GM06990 (cell line): ENCODE data around the gene GNG12.

Experiments used
- DNase-seq: peaks from one replicate; pipeline ENCODE4 v3.0.0-alpha.2; 2011; ENCODE audit not compliant: insufficient read length; ENCODE audit errors: extremely low read depth
- H3K27me3 ChIP-seq: replicated peaks from 2 replicates; pipeline ENCODE4 v1.6.0; 2011; ENCODE audit warnings: low read length; ENCODE audit not compliant: control insufficient read depth, insufficient read depth
- H3K36me3 ChIP-seq: 2 replicates; pipeline ENCODE4 v1.5.1; 2011; ENCODE audit warnings: low read length; ENCODE audit not compliant: control insufficient read depth, insufficient read depth
- H3K4me3 ChIP-seq: replicated peaks from 2 replicates; pipeline ENCODE4 v1.5.1; 2011; ENCODE audit warnings: low read depth, mild to moderate bottlenecking, control low read depth, low read length
- CTCF ChIP-seq: IDR thresholded peaks from 2 replicates; pipeline ENCODE4 v1.5.1; 2011; ENCODE audit warnings: low read length, control low read depth, mild to moderate bottlenecking, inconsistent platforms; ENCODE audit not compliant: insufficient read depth, poor library complexity, severe bottlenecking

Gene GNG12

GRCh38 chr1:67737875-67738274 lies 95.4 kb downstream of the GNG12 start:
- Histone ChIP-seq H3K36me3 (no peaks in the 10 kb centered on the region), H3K27me3 (no peaks in the 10 kb centered on the region), H3K4me3 (no peak overlapping the region)
- DNase-seq = no peak
- TF ChIP-seq CTCF = no peak

DNA sequence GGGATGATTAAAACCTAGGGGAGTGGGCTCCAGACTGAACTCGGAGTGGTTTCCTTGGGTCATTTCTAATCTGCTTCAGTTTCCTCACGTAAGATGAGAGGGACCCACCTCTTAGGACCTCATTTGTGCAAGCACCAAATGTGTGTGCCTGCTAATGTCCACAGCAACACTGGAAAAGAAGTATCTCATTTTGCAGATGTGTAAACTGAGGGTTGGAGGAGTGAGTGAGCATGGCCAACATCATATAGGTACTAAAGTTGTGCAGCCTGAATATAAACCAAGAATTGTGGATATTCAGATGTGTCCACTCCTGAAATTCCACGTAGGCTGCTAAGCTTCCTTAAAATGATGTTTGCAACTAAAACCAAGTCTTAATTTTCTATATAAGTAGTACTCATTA lies 96.5 kb downstream of the GNG12 start:
- DNase-seq = no peak
- no peak for TF ChIP-seq CTCF
- H3K4me3 ChIP-seq = no peak overlapping the region
- H3K27me3 ChIP-seq = no peaks in the 10 kb centered on the region
- no peaks in the 10 kb centered on the region for H3K36me3 ChIP-seq

DNA sequence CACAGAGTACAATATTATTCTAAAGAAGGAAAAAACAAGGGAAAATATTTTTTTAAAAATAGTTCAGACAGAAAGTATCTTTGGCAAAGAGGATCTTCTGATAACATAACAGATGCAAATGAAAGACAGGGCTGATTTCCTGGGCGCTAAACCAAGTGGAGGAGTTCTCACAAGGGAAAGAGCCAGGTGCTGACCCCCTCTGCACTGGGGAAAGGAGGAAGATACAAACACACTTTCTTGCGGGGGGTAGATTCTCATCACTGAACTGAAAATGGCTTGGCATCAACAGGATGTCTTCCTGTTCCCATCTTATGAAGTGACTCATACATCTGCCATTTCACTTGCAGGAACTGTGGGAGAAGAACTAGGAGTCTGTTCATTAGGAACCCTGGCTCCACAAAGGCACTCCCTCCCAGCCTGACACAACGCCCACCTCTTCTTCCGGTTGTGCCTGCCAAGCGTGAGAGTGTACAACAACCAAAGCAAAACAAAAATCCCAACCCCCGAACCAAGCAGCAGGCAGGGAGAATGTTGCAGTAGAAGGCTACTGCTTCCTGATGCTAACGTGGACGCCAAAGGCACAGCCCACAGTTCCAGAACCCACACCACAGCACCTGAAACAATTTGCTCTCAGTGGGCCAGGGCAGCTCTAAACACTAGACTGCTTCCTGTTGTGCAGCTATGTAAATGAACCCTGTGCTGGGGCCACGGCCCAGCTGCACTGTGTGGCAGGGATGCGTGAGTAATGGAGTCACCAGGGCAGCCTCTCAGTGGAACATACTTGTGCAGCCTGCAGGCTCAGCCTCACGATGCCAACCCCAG lies 97.2 kb downstream of the GNG12 start:
- H3K4me3 ChIP-seq = peak overlapping the region; percentile 33
- TF ChIP-seq CTCF = no peak
- no peaks in the 10 kb centered on the region for H3K27me3 ChIP-seq
- DNase-seq = peak; percentile 73
- H3K36me3 ChIP-seq = no peaks in the 10 kb centered on the region

DNA sequence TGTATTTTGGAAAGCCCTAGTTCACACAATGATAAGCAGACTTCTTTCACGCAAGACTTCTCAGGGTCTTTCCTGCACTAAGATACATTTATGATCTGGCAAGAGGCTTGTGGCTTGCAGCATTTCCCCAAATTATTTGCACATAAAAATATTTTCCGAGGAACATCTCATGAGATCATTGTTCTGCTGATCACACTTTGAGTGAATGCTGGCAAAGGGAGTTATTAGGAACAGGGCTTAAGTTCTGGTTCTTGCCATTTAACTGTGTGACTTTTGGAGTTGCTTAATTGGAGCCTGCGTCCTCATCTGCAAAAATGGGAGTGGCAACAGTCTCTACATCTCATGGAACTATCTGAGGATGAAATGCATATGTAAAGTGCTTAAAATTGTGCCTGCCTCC lies 98.1 kb downstream of the GNG12 start:
- H3K36me3 ChIP-seq = no peaks in the 10 kb centered on the region
- no peaks in the 10 kb centered on the region for H3K27me3 ChIP-seq
- H3K4me3 ChIP-seq = no peak overlapping the region
- no peak for TF ChIP-seq CTCF
- DNase-seq = no peak

- H3K27me3 ChIP-seq = no peaks in the 10 kb centered on the region
- no peak overlapping the region for H3K4me3 ChIP-seq
- no peak for DNase-seq
- no peaks in the 10 kb centered on the region for H3K36me3 ChIP-seq
- TF ChIP-seq CTCF = no peak
Observed at GRCh38 chr1:67734323-67734690, 99.0 kb downstream of the GNG12 start.
